ENCODE data around the gene PBX4. TPM values are rescaled to one million over a fixed set of nuclear protein-coding genes. Genes with fewer than 3 reads are reported as not detected.

The PBX4 gene
- total RNA-seq, 3 donors from 2014 or later (not counting 1 experiment from before 2014, with no cell fraction given) = 10.7 to 15.9 (median 11.1) TPM

DNA sequence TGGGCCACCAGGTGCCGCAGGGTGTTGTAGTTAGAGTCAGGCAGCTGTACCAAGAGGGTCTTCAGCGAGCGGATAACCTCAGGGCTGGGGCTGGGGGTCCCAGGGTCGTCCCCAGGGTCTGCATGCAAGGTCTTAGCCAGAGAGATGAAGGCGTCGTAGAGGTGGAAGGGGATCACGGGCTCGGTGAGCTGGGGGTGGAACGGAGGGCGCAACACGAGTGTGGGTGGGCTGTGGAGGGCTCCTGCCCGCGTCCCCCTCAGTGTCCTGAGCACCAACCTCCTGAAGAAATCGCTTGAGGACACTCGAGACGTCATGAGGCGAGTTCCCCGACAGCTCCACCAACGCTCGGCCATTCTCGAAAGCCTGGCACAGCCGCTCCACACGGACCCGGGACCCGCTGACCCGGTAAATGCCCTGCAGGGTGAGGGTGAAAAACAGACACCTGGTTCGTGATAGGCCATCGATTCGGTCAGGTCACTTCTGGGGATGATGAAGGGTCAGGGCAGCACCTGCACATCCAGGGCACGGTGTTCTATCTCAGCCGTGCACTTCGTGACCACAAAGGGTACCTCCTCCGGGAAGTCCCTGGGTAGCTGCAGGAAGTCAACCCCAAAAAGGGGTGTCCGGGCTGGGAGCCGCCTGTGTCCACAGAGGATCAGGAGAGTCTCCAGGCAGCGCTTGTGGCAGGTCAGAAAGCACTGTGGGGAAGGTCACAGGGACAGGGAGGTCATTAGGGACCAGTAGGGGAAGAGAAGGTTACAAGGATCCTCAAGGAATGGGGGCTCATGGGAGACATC is 16.2 kb upstream of the PBX4 start:
- H3K4me3 Mint-ChIP-seq = no peak overlapping the region
- H3K9me3 Mint-ChIP-seq = no peaks in the 10 kb centered on the region
- H3K36me3 ChIP-seq (ENCODE audit: control insufficient read depth, insufficient read depth, low read length) = peaks cover 55% of the 10 kb centered on the region
- H3K4me1 Mint-ChIP-seq = peaks cover 11 to 25% of the 10 kb centered on the region in 2 donors
- no peak overlapping the region for H3K27ac ChIP-seq (ENCODE audit: low read length)
- no peak overlapping the region for H3K4me3 ChIP-seq (ENCODE audit: low read length)
- intact Hi-C loops (cut with micrococcal nuclease) = no loop called here
- 92% methylated on average over 36 of the region's 36 CpGs for WGBS (ENCODE audit: insufficient coverage)
- TF ChIP-seq, protein P1, sequence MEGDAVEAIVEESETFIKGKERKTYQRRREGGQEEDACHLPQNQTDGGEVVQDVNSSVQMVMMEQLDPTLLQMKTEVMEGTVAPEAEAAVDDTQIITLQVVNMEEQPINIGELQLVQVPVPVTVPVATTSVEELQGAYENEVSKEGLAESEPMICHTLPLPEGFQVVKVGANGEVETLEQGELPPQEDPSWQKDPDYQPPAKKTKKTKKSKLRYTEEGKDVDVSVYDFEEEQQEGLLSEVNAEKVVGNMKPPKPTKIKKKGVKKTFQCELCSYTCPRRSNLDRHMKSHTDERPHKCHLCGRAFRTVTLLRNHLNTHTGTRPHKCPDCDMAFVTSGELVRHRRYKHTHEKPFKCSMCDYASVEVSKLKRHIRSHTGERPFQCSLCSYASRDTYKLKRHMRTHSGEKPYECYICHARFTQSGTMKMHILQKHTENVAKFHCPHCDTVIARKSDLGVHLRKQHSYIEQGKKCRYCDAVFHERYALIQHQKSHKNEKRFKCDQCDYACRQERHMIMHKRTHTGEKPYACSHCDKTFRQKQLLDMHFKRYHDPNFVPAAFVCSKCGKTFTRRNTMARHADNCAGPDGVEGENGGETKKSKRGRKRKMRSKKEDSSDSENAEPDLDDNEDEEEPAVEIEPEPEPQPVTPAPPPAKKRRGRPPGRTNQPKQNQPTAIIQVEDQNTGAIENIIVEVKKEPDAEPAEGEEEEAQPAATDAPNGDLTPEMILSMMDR (IDR thresholded peaks at IDR 0.05) = no peak
- H3K27me3 Mint-ChIP-seq (ENCODE audit: low read depth in 2 of 2) = no peaks in the 10 kb centered on the region
- H3K9me3 ChIP-seq (ENCODE audit: control insufficient read depth, insufficient read depth, low read length) = no peaks in the 10 kb centered on the region
- H3K27me3 ChIP-seq (ENCODE audit: control insufficient read depth, insufficient read depth, low read length) = no peaks in the 10 kb centered on the region
- ATAC-seq (no peak), DNase-seq (no peak)
- peaks cover 17% of the 10 kb centered on the region for H3K36me3 Mint-ChIP-seq
- H3K4me1 ChIP-seq (ENCODE audit: control insufficient read depth, insufficient read depth, low read length) = peaks cover 4% of the 10 kb centered on the region
- H3K27ac Mint-ChIP-seq = peak overlapping the region; percentile 27 to 58

DNA sequence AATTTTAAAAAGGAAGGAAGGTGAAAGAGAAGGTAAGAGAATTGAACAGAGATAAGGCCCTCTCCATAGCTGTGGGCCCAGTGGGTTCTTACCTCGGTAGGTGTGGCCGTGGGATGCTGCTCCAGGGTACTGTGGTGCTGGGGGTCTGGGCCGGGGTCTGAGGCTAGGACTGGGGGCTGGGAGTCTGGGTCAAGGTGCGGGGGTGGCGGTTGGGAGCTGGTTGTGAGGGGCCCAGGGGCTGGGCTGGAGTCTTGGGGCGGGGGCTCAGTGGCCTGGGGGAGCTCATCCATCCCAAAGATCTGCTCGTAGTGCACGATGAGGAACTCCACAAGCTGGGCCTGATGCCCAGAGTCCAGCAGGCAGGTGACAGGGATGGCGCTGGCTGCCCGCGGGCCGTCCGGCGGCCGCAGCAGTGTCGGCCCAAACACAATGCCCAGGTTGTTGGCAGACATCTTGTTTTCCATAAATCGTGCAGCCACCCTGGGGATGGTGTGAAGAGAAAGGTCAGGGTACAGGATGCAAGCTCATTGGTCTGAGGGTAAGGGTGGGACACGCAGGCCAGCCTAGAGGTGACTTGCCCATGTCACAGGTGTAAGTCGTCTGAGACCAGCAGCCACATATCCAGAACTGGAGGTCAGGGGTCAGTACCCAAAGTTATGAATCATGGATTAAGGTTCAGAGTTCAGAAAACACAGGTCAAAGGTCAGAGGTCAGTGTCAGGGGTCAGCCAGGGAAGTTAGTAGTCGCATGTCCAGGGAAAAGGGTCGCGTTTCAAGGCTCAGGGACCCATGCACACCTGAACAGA is 15.4 kb upstream of the PBX4 start:
- H3K9me3 ChIP-seq (ENCODE audit: control insufficient read depth, insufficient read depth, low read length) = no peaks in the 10 kb centered on the region
- H3K4me3 ChIP-seq (ENCODE audit: low read length) = no peak overlapping the region
- TF ChIP-seq, protein P1 (IDR thresholded peaks at IDR 0.05) = no peak
- no peak overlapping the region for H3K27ac ChIP-seq (ENCODE audit: low read length)
- peak overlapping the region; percentile 27 to 58 for H3K27ac Mint-ChIP-seq
- 96% methylated on average over 22 of the region's 22 CpGs for WGBS (ENCODE audit: insufficient coverage)
- peaks cover 4% of the 10 kb centered on the region for H3K4me1 ChIP-seq (ENCODE audit: control insufficient read depth, insufficient read depth, low read length)
- peaks cover 17% of the 10 kb centered on the region for H3K36me3 Mint-ChIP-seq
- H3K27me3 ChIP-seq (ENCODE audit: control insufficient read depth, insufficient read depth, low read length) = no peaks in the 10 kb centered on the region
- H3K4me1 Mint-ChIP-seq = peaks cover 11 to 27% of the 10 kb centered on the region in 2 donors
- H3K27me3 Mint-ChIP-seq (ENCODE audit: low read depth in 2 of 2) = no peaks in the 10 kb centered on the region
- ATAC-seq (no peak), DNase-seq (no peak)
- no peaks in the 10 kb centered on the region for H3K9me3 Mint-ChIP-seq
- peaks cover 49% of the 10 kb centered on the region for H3K36me3 ChIP-seq (ENCODE audit: control insufficient read depth, insufficient read depth, low read length)
- intact Hi-C loops (cut with micrococcal nuclease) = no loop called here
- H3K4me3 Mint-ChIP-seq = no peak overlapping the region

DNA sequence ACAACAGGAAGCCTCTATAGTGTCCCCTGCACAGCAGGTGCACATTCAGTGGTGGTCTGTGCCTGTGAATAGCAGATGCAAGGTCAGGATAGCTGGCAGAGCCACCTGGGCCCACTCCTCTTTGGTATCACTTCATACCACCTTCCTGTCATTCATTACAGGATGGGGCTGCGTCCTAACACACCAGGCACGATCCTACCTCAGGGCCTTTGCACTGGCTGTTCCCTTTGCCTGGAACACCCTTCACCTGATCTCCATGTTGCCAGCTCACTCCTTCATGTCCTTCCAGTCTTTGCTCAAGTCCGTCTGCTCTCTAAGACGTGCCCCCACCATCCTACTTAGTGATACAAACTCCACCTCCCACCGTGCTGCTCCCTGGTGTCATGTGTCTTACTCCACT is 14.2 kb upstream of the PBX4 start:
- Mint-ChIP-seq H3K36me3 (peaks cover 17% of the 10 kb centered on the region), H3K27me3 (ENCODE audit: low read depth in 2 of 2) (no peaks in the 10 kb centered on the region), H3K4me3 (no peak overlapping the region), H3K4me1 (peaks cover 11 to 35% of the 10 kb centered on the region in 2 donors), H3K9me3 (no peaks in the 10 kb centered on the region), H3K27ac (peak overlapping the region in 1 of 2 donors; percentile 58)
- DNase-seq (no peak), ATAC-seq (no peak)
- Histone ChIP-seq H3K27ac (ENCODE audit: low read length) (no peak overlapping the region), H3K4me3 (ENCODE audit: low read length) (no peak overlapping the region), H3K4me1 (ENCODE audit: control insufficient read depth, insufficient read depth, low read length) (peaks cover 12% of the 10 kb centered on the region), H3K36me3 (ENCODE audit: control insufficient read depth, insufficient read depth, low read length) (peaks cover 41% of the 10 kb centered on the region), H3K9me3 (ENCODE audit: control insufficient read depth, insufficient read depth, low read length) (no peaks in the 10 kb centered on the region), H3K27me3 (ENCODE audit: control insufficient read depth, insufficient read depth, low read length) (no peaks in the 10 kb centered on the region)
- intact Hi-C loops (cut with micrococcal nuclease) = no loop called here
- WGBS (ENCODE audit: insufficient coverage) = 95% methylated on average over 5 of the region's 5 CpGs
- TF ChIP-seq, protein P1 (IDR thresholded peaks at IDR 0.05) = no peak
